Limb (tissue), 2 donors: Measurements from ENCODE around the gene OR2T1.
"Not testable (repeated sequence)": the region's sequence is repeated elsewhere in the genome, so short reads cannot be mapped to it uniquely, and the experiment has no call there.

Experiments
- DNase-seq, 2 donors: peaks; one replicate each; pipeline ENCODE4 v3.0.0-alpha.2; 2016; ENCODE audit errors: extremely low spot score in 2 of 2

The OR2T1 gene, protein sequence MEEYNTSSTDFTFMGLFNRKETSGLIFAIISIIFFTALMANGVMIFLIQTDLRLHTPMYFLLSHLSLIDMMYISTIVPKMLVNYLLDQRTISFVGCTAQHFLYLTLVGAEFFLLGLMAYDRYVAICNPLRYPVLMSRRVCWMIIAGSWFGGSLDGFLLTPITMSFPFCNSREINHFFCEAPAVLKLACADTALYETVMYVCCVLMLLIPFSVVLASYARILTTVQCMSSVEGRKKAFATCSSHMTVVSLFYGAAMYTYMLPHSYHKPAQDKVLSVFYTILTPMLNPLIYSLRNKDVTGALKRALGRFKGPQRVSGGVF

DNA sequence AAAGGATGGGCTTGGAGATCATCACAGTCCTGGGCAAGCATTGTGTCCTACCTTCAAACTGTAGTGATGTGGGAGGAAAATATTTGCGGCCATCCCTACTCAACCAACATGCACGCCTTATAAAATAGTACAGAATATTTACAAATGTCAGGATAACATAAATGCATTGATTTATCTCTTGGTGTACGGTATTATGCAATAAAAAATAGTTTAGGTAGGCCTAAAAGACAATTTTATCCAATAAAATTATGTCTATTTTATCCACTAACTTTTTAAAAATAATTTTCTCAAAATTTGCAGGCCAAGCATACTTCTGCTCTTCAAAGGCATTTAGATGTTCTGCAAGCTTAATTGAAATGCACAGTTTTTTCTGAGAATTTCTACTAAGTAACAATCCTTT, at the start of gene OR2T1:
TSS of gene OR2T1 (plus strand) at position 301 of the 400 bp plus-strand sequence. CDS start 3,100 bp downstream, outside the sequence.
- no peak for DNase-seq

DNA sequence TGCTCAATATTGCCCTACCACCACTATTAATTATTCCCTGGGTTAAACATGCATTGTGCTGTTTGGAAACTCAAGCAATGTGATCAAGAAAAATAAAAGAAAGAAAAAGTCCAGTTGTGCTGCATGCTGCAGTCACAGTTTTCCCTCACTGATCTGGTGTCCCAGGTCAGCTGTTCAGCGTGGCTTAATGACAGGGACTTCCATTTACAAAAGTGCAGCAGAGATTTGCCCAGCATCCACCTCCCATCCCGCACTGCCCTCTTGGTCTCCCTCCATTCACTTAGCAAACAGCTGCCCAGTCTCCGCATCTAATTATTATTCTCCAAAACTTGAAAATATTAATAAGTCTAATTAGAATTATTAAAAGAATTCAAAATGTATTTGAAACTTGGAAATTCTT, 43.4 kb upstream of the OR2T1 start:
- no peak for DNase-seq

DNA sequence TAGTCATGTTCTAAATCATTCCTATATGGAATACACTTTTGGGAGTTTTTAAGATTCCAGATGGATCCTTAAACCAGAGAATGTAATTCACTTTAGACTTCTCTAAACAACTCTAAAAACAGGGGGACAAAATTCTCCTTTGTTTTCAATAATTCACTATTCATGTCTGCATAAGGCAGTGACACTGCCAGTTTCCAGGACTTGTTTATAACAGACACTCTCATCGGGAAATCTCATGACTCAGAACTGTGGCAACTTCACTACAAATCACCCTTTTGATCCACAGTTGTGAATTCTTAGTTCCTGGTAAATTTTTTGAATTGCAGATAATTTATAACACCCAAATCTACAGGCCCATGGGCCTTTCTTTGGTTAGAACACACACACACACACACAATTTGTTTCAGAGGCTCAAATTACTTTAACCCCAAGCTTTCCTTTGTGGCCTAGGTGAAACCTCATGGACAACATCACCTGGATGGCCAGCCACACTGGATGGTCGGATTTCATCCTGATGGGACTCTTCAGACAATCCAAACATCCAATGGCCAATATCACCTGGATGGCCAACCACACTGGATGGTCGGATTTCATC, 41.6 kb upstream of the OR2T1 start, which contains the start of gene OR2T4:
TSS of gene OR2T4 (plus strand) at position 545 of the 595 bp plus-strand sequence. CDS start at position 545, 0 bp downstream.
- no peak for DNase-seq

DNA sequence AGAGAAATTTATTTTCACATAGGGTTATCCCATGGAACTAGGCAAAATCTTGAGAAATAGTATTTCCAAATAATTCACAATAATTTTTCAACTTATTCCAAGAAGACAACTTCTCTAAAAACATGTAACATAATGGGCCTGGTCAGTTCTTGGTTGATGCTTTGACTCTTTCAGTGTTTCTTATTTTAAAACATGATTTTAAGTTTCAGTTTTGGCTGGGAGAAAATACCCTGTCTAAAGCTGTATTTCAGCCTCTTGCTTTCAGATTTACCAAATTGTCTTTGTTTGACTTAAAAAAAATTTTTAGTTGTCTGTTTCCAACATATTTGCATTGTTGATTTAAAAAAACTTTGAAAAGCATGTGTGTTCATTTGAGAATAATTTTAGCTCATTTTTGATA, 36.2 kb upstream of the OR2T1 start:
- no peak for DNase-seq

- DNase-seq: no peak
These were observed 30.5 kb upstream of the OR2T1 start for GRCh38 chr1:248372394-248372793.

DNA sequence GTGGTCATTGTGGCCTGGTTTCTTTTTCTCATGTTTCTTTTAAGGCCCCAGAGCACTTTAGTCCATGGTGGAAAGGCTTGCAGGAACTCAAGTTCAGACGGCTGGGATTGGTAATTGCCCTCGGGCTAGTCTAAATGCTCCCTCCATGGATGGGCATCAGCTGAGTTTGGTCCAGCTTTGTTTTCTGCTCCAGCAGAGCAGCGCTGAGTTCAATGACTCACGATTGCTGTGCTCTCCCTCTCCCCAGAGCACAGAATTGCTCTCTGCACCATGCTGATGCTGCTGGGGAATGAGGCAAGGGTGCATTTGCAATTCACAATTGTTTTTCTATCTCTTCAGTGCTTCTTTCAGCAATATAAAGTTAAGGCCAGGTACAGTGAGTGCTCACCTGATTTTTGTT, 29.1 kb upstream of the OR2T1 start:
- DNase-seq: no peak

GRCh38 chr1:248375446-248375845, 27.4 kb upstream of the OR2T1 start, which contains the start of gene OR2T6:
OR2T6 (plus strand) TSS chr1:248375746; CDS start chr1:248387609, 11,863 bp downstream.
- DNase-seq: no peak

DNA sequence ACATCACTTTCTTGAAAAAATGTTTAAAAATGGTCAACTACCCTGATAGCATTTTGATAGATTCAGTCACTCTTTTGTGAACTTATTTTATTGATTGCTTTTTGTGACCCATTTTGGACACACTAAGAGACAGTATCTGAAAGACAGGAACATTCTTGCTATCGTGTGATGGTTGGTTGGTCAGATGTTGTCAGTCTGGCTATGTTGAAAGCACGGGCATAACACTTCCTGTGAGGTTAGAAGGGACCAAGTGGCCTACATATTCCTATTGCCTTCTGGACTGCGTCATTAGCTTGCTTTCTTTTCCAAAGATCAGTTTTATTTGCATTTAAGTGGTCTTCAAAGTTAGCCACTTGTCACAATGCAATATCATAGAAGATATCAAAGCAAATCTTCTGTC, 25.9 kb upstream of the OR2T1 start:
- DNase-seq: no peak

DNA sequence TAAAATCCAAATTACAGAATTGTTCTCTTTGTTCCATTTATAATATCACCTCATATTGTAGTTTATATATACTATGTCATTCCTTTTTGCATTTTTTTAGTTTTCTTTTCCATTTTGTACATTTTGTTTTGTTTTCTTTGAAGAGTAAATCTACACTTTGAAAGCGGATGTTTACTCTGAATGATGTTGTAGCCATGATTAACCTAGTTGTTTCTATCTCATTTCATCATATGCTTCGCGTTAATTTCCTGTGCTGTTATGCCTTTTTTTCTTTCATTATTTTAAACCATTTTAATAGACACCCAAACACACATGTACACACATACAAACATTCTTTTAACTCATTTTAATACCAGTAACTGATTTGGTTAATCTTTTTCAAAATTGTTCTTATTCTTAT, 22.0 kb upstream of the OR2T1 start:
- DNase-seq: no peak

DNA sequence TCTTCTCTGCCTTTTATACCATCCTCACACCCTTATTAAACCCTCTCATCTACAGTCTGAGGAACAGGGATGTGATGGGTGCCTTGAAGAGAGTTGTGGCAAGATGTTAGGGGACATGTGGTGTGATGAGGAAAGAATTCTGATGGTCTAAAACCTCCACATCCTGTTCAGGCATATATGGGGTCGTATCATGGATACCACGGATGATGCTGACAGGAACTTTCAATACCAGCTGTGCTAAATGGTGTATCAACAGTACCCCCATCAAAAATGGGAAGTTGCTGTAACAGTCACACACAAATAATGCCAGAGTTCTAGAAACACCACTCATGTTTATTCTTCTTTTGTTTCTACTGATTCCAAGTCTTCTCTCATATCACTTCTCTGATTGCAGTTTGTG, 14.4 kb upstream of the OR2T1 start:
- DNase-seq: no peak

GRCh38 chr1:248393050-248393449, 9.8 kb upstream of the OR2T1 start:
- DNase-seq: no peak

- no peak for DNase-seq
These were observed 1.2 kb downstream of the OR2T1 start for GRCh38 chr1:248404024-248404423.

DNA sequence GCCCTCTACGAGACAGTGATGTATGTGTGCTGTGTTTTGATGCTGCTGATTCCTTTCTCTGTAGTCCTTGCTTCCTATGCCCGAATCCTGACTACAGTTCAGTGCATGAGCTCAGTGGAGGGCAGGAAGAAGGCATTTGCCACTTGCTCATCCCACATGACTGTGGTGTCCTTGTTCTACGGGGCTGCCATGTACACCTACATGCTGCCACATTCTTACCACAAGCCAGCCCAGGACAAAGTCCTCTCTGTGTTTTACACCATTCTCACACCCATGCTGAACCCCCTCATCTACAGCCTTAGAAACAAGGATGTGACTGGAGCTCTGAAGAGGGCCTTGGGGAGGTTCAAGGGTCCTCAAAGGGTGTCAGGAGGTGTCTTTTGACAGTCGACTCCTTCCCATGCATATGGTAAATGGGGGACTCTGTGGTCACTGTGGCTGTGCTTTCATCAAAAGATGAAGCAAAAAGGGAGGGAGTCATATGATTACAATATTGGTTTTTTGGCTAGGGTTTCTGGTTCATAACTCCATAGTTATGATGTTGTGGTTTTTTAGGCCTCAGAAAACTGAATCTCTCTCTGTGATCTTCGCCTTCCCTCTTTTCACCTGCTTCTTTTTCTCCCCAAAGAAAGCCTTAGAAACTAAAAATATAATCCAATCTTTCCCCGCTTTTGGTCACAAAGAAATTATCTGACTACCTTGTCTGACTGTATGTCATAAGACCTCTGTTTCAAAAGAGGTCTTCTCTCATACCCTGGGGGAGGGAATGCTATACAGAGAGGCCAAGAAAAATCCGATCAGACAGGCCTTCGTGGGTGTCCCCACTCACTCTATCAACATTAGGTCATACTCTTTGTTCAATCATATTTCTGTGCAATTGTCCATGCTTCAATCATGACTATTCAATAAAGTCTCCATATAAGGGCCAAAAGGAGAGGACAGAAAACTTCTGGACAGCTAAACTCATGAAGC, 4.2 kb downstream of the OR2T1 start:
- no peak for DNase-seq

DNA sequence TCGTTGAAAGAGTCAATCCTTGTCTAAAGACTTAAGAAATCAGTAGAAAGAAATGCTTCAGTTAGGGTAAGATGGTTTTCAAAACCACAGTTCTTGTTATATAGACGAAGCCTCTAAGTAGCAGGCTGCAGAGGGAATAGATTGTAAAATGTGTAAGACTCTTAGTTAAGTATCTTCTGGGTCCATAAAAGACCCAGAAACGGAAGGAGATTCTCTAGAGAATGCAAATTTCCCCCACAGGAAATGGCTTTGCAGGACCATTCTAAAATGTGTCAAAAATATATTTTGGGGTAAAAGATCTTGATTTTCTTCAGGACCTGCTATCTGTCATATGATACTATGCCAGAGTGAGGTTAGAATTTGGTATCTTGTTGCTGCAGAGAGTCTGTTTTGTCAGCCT, 13.4 kb downstream of the OR2T1 start:
- no peak for DNase-seq

GRCh38 chr1:248417854-248418253, 15.0 kb downstream of the OR2T1 start:
- DNase-seq: no peak

DNA sequence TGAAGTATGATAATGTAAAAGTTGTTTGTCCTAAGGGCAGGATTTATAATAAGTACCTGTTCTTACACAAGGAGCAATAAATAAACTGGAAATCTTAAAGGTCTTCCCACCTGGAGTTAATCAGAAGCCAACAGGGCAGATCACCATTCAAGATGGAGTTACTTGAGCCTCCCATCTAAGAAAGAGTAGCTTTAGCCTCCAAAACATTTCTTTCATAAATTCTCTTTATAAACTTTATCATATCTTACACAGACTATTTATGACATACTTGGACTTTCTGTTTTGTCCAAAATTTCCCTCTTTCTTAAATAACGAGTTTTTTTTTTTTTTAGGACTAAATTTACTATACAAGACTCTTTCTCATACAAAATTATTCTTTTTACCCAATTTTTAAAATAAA, 18.5 kb downstream of the OR2T1 start:
- no peak for DNase-seq

DNA sequence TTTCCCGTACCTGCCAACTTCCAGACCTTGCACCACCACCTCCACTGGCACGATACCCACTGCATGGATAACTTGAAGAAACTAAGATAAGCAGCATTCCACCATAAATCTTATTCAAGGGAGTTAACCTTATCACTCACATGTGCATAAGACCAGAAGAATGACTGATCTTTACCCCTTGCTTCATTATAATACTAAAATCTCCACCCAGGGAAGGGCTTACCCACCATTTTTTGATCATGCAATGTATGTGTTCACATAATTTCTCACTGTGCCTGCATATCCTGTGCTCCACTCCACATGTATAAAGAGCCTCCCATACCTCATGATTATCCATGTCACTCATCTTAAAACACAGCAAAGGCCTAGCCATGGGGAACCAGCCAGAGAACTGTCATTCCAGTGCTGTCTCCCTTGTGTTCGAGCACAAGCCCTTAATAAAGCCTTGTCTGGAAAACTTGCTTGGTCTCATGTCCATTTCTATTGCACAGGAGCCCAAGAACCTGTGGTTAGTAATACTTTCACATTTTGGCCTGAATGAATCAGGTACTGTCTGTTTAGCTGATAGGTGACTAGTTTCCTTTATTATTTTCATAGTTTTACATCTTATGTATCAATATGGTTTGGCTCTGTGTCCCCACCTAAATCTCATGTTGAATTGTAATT, 24.8 kb downstream of the OR2T1 start:
- not testable (repeated sequence) for DNase-seq

DNA sequence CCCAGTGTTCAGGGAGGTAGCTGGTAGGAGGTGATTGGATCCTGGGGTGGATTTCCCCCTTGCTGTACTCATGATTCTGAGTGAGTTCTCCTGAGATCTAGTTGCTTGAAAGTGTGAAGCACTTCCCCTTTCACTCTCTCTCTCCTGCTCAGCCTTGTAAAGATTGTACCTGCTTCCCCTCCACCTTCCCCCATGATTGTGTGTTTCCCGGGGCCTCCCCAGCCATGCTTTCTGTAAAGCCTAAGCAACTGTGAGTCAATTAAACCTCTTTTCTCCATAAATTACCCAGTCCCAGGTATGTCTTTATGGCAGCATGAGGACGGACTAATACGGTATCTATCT, 25.3 kb downstream of the OR2T1 start:
- DNase-seq: not testable (repeated sequence)

GRCh38 chr1:248431683-248432082, 28.8 kb downstream of the OR2T1 start:
- DNase-seq: not testable (repeated sequence)

DNA sequence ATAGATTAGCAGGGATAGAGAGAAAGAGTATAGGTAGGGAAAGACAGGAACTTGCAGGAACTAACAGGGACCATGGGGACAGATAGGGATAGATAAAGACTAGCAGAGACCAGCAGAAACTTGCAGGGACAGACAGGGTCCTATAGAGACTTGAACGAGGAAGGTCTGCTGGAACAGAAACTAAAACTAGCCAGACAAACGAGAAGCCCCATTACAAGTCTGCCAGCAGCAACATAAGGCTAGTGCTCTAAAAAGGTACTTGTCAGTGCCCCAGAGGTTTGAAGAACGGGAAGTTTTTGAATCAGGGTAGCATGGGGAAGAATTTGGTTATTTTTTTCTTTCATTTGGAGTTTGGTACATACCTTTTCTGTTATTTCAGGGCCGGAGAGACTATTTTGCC, 29.4 kb downstream of the OR2T1 start:
- DNase-seq: not testable (repeated sequence)

DNA sequence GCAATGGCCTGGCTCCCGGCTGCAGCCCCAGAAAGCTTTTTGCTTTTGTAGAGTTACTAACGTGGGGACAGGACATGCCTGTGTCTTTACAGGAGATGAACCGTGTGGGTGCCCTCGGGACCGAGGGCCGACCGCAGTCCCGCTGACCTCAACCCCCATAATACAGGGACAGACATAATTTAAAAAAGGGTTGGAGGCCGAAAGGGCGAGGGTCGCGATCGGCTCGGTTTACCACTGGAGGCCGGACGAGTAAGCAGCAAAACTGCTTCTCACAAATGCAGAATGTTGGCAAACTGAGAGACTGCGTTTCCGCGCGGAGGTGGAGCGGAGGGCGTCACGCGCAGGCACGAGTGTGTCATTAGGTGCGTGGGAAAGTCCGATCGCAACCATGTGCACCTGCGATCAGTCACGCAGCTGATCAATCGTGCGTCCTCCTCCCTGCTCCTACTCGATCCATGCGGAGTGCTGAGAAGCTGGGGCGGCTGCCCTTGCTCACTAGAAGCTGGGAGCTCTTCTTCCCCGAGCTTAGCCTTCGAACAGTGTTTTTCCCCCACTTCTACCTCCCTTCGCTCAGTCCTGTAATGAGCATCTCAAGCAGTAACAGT, 31.1 kb downstream of the OR2T1 start:
- not testable (repeated sequence) for DNase-seq
